ENCODE results near the gene ARHGAP24. TPM values are rescaled to one million over a fixed set of nuclear protein-coding genes. Genes with fewer than 3 reads are reported as not detected.

Gene ARHGAP24
- total RNA-seq, 2 donors from 2014 or later: 66.8 to 85.6 TPM

GRCh38 chr4:85808104-85808503 is 333.2 kb downstream of the ARHGAP24 start:
- no peak overlapping the region for H3K4me3 Mint-ChIP-seq
- H3K4me1 Mint-ChIP-seq: peaks cover 22% of the 10 kb centered on the region
- WGBS, 2 experiments (ENCODE audit: insufficient coverage in 1 of 2, insufficient read length in 1 of 2): 42 to 47% methylated on average over 2 of the region's 2 CpGs
- H3K9ac ChIP-seq (ENCODE audit: extremely low read depth, low read length, poor library complexity, severe bottlenecking): no peak overlapping the region
- H3K36me3 ChIP-seq (ENCODE audit: control insufficient read depth, insufficient read depth, low read length): no peaks in the 10 kb centered on the region
- no peaks in the 10 kb centered on the region for H3K27me3 ChIP-seq (ENCODE audit: control insufficient read depth, insufficient read depth, low read length, poor library complexity, severe bottlenecking)
- no peak overlapping the region for H3K27ac ChIP-seq (ENCODE audit: low read depth, low read length)
- H3K27ac Mint-ChIP-seq: no peak overlapping the region
- DNase-seq: no peak
- peaks cover 7% of the 10 kb centered on the region for H3K4me1 ChIP-seq (ENCODE audit: control insufficient read depth, insufficient read depth, low read length)
- no peaks in the 10 kb centered on the region for H3K9me3 Mint-ChIP-seq
- H3K9me3 ChIP-seq (ENCODE audit: control insufficient read depth, low read length): no peaks in the 10 kb centered on the region
- H3K36me3 Mint-ChIP-seq (ENCODE audit: low read depth): no peaks in the 10 kb centered on the region
- no peak overlapping the region for H3K4me3 ChIP-seq (ENCODE audit: low read length)
- no peak for TF ChIP-seq CTCF (conservative IDR thresholded peaks at IDR 0.05)
- H3K27me3 Mint-ChIP-seq (ENCODE audit: insufficient read depth): peaks cover 13% of the 10 kb centered on the region

- Histone ChIP-seq H3K9ac (ENCODE audit: extremely low read depth, low read length, poor library complexity, severe bottlenecking) (no peak overlapping the region), H3K27ac (ENCODE audit: low read depth, low read length) (no peak overlapping the region), H3K36me3 (ENCODE audit: control insufficient read depth, insufficient read depth, low read length) (no peaks in the 10 kb centered on the region), H3K4me3 (ENCODE audit: low read length) (no peak overlapping the region), H3K9me3 (ENCODE audit: control insufficient read depth, low read length) (no peaks in the 10 kb centered on the region), H3K27me3 (ENCODE audit: control insufficient read depth, insufficient read depth, low read length, poor library complexity, severe bottlenecking) (no peaks in the 10 kb centered on the region), H3K4me1 (ENCODE audit: control insufficient read depth, insufficient read depth, low read length) (peaks cover 7% of the 10 kb centered on the region)
- Mint-ChIP-seq H3K27me3 (ENCODE audit: insufficient read depth) (peaks cover 10% of the 10 kb centered on the region), H3K9me3 (no peaks in the 10 kb centered on the region), H3K27ac (no peak overlapping the region), H3K4me3 (no peak overlapping the region), H3K4me1 (peaks cover 22% of the 10 kb centered on the region), H3K36me3 (ENCODE audit: low read depth) (no peaks in the 10 kb centered on the region)
- no peak for DNase-seq
- no peak for TF ChIP-seq CTCF (conservative IDR thresholded peaks at IDR 0.05)
These were observed 333.9 kb downstream of the ARHGAP24 start for GRCh38 chr4:85808864-85809263.

GRCh38 chr4:85812776-85813175 is 337.8 kb downstream of the ARHGAP24 start:
- Mint-ChIP-seq H3K4me1 (peaks cover 12% of the 10 kb centered on the region), H3K4me3 (no peak overlapping the region), H3K27me3 (ENCODE audit: insufficient read depth) (no peaks in the 10 kb centered on the region), H3K27ac (no peak overlapping the region), H3K36me3 (ENCODE audit: low read depth) (no peaks in the 10 kb centered on the region), H3K9me3 (no peaks in the 10 kb centered on the region)
- Histone ChIP-seq H3K27ac (ENCODE audit: low read depth, low read length) (no peak overlapping the region), H3K27me3 (ENCODE audit: control insufficient read depth, insufficient read depth, low read length, poor library complexity, severe bottlenecking) (no peaks in the 10 kb centered on the region), H3K36me3 (ENCODE audit: control insufficient read depth, insufficient read depth, low read length) (no peaks in the 10 kb centered on the region), H3K4me1 (ENCODE audit: control insufficient read depth, insufficient read depth, low read length) (peaks cover 4% of the 10 kb centered on the region), H3K9me3 (ENCODE audit: control insufficient read depth, low read length) (no peaks in the 10 kb centered on the region), H3K4me3 (ENCODE audit: low read length) (no peak overlapping the region), H3K9ac (ENCODE audit: extremely low read depth, low read length, poor library complexity, severe bottlenecking) (no peak overlapping the region)
- WGBS, 2 experiments (ENCODE audit: insufficient coverage in 1 of 2, insufficient read length in 1 of 2): 82 to 88% methylated on average over 4 of the region's 4 CpGs
- no peak for DNase-seq
- TF ChIP-seq CTCF (conservative IDR thresholded peaks at IDR 0.05): no peak

Data from endodermal cell (in vitro differentiated cells).